SK-N-SH (cell line): ENCODE measurements around the gene ODAM. TPM values are rescaled to one million over a fixed set of nuclear protein-coding genes. Genes with fewer than 3 reads are reported as not detected.
"Not testable (repeated sequence)": the region's sequence is repeated elsewhere in the genome, so short reads cannot be mapped to it uniquely, and the experiment has no call there.

Experiments used
- CTCF ChIA-PET: fragments of 300-600, 350-600 bp; formaldehyde crosslinking; extraction: SDS; loops from one replicate; lab custom pipeline; 2021; lab: Yijun Ruan, JAX
- POLR2A ChIA-PET: fragments of 350-600 bp; sonication (Branson Sonifier 250); formaldehyde crosslinking; extraction: SDS; loops from one replicate; lab custom pipeline; 2020; ENCODE audit warnings: antibody characterized with exemption, inconsistent platforms; lab: Yijun Ruan, JAX
- DNase-seq: peaks from one replicate; pipeline ENCODE4 v3.0.0; 2012
- H2AFZ ChIP-seq: fragments of 200-600 bp; sonication (generic); 2 replicates; pipeline ENCODE4 v1.8.1; 2016; ENCODE audit warnings: antibody characterized with exemption, mild to moderate bottlenecking, low read depth
- H3F3A ChIP-seq: fragments of 200-600 bp; sonication (generic); replicated peaks from 2 replicates; pipeline ENCODE3; 2016; ENCODE audit warnings: antibody characterized with exemption, mild to moderate bottlenecking; ENCODE audit not compliant: insufficient read depth
- H3K27ac ChIP-seq, 2 experiments: fragments of 200-500 bp in 1 of 2; fragments of 200-600 bp in 1 of 2; sonication (Bioruptor generic) in 1 of 2; sonication (generic), shearing (Covaris generic) in 1 of 2; 2 replicates each; pipeline versions ENCODE4 v1.5.1 to v1.6.1; 2014 to 2016; ENCODE audit warnings: low read depth in 2 of 2, inconsistent platforms in 1 of 2, low read length in 1 of 2, mild to moderate bottlenecking in 1 of 2, mixed read lengths in 1 of 2
- H3K27me3 ChIP-seq: fragments of 200-600 bp; sonication (generic), shearing (Covaris generic); 2 replicates; pipeline ENCODE4 v1.6.1; 2016; ENCODE audit warnings: mixed run types; ENCODE audit not compliant: insufficient read depth
- H3K36me3 ChIP-seq, 2 experiments: fragments of 200-500 bp in 1 of 2; fragments of 200-600 bp in 1 of 2; sonication (Bioruptor generic) in 1 of 2; sonication (generic) in 1 of 2; replicated peaks in 1 of 2; 2 replicates each; pipeline versions ENCODE3 to v1.5.1; 2014 to 2016; ENCODE audit warnings: low read length in 1 of 2, mild to moderate bottlenecking in 1 of 2; ENCODE audit not compliant: insufficient read depth in 2 of 2, control insufficient read depth in 1 of 2
- H3K4me1 ChIP-seq, 2 experiments: fragments of 200-500 bp in 1 of 2; fragments of 200-600 bp in 1 of 2; sonication (Bioruptor generic) in 1 of 2; sonication (generic), shearing (Covaris generic) in 1 of 2; 2 replicates each; pipeline versions ENCODE4 v1.5.1 to v1.6.1; 2014 to 2016; ENCODE audit warnings: low read depth in 1 of 2, low read length in 1 of 2, mixed run types in 1 of 2; ENCODE audit not compliant: insufficient read depth in 2 of 2, control insufficient read depth in 1 of 2
- H3K4me2 ChIP-seq: fragments of 200-600 bp; sonication (generic), shearing (Covaris generic); 2 replicates; pipeline ENCODE4 v1.6.1; 2017; ENCODE audit warnings: mixed run types
- H3K4me3 ChIP-seq, 2 experiments: fragments of 200-500 bp in 1 of 2; fragments of 200-600 bp in 1 of 2; sonication (Bioruptor generic) in 1 of 2; sonication (generic), shearing (Covaris generic) in 1 of 2; 2 replicates each; pipeline versions ENCODE4 v1.5.1 to v1.8.1; 2014 to 2016; ENCODE audit warnings: low read depth in 2 of 2, inconsistent platforms in 1 of 2, low read length in 1 of 2, mild to moderate bottlenecking in 1 of 2, mixed read lengths in 1 of 2, moderate library complexity in 1 of 2
- H3K79me2 ChIP-seq: fragments of 200-600 bp; sonication (generic); 2 replicates; pipeline ENCODE4 v1.8.1; 2017; ENCODE audit warnings: mild to moderate bottlenecking; ENCODE audit not compliant: insufficient read depth
- H3K9ac ChIP-seq: fragments of 200-600 bp; sonication (generic); 2 replicates; pipeline ENCODE4 v1.6.1; 2017; ENCODE audit warnings: mixed run types
- H3K9me2 ChIP-seq: fragments of 200-600 bp; sonication (generic); 2 replicates; pipeline ENCODE4 v1.6.1; 2017; ENCODE audit warnings: mixed run types
- H3K9me3 ChIP-seq: fragments of 200-600 bp; sonication (generic); 2 replicates; pipeline ENCODE4 v1.6.1; 2017; ENCODE audit warnings: mixed run types, mild to moderate bottlenecking, moderate library complexity
- H4K20me1 ChIP-seq: fragments of 200-600 bp; sonication (generic); 2 replicates; pipeline ENCODE4 v1.6.1; 2017; ENCODE audit warnings: mild to moderate bottlenecking, mixed run types; ENCODE audit not compliant: insufficient read depth
- ELF1 ChIP-seq: IDR thresholded peaks from 2 replicates; pipeline ENCODE4 v1.4.0; 2012
- EZH2phosphoT487 ChIP-seq: fragments of 200-600 bp; sonication (generic); IDR thresholded peaks from 2 replicates; pipeline ENCODE4 v1.6.1; 2017; ENCODE audit warnings: low read depth, mixed run types, mild to moderate bottlenecking, antibody characterized with exemption, moderate library complexity, borderline replicate concordance
- FOXJ3 ChIP-seq: sonication (generic); formaldehyde crosslinking; IDR thresholded peaks from 2 replicates; pipeline ENCODE4 v1.5.1; 2020; ENCODE audit warnings: mild to moderate bottlenecking, missing genetic modification reagents
- NFIC ChIP-seq: IDR thresholded peaks from 2 replicates; pipeline ENCODE4 v1.4.0; 2012; ENCODE audit warnings: borderline replicate concordance
- NRF1 ChIP-seq: IDR thresholded peaks from 2 replicates; pipeline ENCODE4 v1.6.1; 2012; ENCODE audit warnings: low read depth, mild to moderate bottlenecking, low read length
- POLR2AphosphoS5 ChIP-seq: IDR thresholded peaks from 2 replicates; pipeline ENCODE4 v1.6.1; 2012; ENCODE audit warnings: low read depth, low read length
- RCOR1 ChIP-seq: fragments of 150-350 bp; IDR thresholded peaks from 2 replicates; pipeline ENCODE4 v1.6.1; 2017; ENCODE audit warnings: antibody characterized with exemption, low read length
- RXRA ChIP-seq: IDR thresholded peaks from 2 replicates; pipeline ENCODE4 v1.4.0; 2012; ENCODE audit warnings: low read depth, mild to moderate bottlenecking, borderline replicate concordance
- SIN3A ChIP-seq: IDR thresholded peaks from 2 replicates; pipeline ENCODE4 v1.6.1; 2012; ENCODE audit warnings: low read depth, mild to moderate bottlenecking, low read length, moderate library complexity, borderline replicate concordance
- TEAD4 ChIP-seq: IDR thresholded peaks from 2 replicates; pipeline ENCODE4 v1.4.0; 2012; ENCODE audit warnings: mild to moderate bottlenecking, borderline replicate concordance; ENCODE audit not compliant: insufficient read depth
- WGBS: methylation state at CpG from one replicate; pipeline ENCODE4 v1.1.6; 2017; ENCODE audit warnings: low lambda C conversion rate; 5-methylcytosine and 5-hydroxymethylcytosine counted together
- polyA plus RNA-seq, 3 experiments: library from polyadenylated mRNA; depleted of rRNA; stranded (reverse); fragments of >200 nt; gene quantifications; 2 replicates each; pipeline ENCODE4 v1.2.3, GENCODE V29; 2012
- TF ChIP-seq, protein P1 (sequence below): fragments of 200-600 bp; sonication (generic); IDR thresholded peaks from 2 replicates; pipeline ENCODE4 v1.6.1; 2017; ENCODE audit warnings: antibody characterized with exemption, mild to moderate bottlenecking, moderate library complexity
- TF ChIP-seq, protein P2 (sequence below): IDR thresholded peaks from 2 replicates; pipeline ENCODE4 v1.6.1; 2012; ENCODE audit warnings: mild to moderate bottlenecking, low read depth, low read length, moderate library complexity

ODAM gene
- polyA plus RNA-seq, 1 of the 3 experiments (the other 2 are of a cell fraction): not detected

DNA sequence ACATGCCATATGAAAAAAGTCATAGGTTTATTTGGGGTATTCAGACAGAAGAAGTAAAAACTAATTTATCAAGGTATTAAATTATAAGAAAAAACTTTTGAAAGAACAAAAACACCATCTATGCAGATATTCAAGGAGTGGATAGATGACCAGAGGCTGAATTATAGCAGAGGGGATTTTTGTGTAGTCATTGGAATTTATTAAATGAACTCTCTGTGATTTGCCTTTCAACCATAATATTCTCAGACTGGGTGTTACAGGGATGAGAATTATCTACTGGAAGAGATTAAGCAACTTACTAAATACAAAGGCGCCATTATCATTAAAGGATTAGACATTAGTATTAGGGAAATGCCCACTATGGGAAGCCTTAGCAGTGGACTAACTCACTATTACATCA is 21.0 kb downstream of the ODAM start:
- H4K20me1 ChIP-seq, H3K9me3 ChIP-seq, H3K9me2 ChIP-seq, H3F3A ChIP-seq, H3K4me3 ChIP-seq, H3K79me2 ChIP-seq, H3K36me3 ChIP-seq, H3K27ac ChIP-seq, H3K4me1 ChIP-seq, H2AFZ ChIP-seq, H3K9ac ChIP-seq, CTCF ChIA-PET, H3K27me3 ChIP-seq, POLR2A ChIA-PET, DNase-seq, H3K4me2 ChIP-seq: not testable (repeated sequence)
- WGBS: 67% methylated on average over 1 of the region's 1 CpG

DNA sequence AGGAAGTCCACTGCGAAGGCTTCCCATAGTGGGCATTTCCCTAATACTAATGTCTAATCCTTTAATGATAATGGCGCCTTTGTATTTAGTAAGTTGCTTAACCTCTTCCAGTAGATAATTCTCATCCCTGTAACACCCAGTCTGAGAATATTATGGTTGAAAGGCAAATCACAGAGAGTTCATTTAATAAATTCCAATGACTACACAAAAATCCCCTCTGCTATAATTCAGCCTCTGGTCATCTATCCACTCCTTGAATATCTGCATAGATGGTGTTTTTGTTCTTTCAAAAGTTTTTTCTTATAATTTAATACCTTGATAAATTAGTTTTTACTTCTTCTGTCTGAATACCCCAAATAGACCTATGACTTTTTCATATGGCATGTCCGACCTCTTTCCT is 25.9 kb downstream of the ODAM start:
- H3F3A ChIP-seq, H3K4me2 ChIP-seq, H3K4me1 ChIP-seq, H3K36me3 ChIP-seq, DNase-seq, H3K9me2 ChIP-seq, H3K9ac ChIP-seq, H2AFZ ChIP-seq, H3K27ac ChIP-seq, H3K27me3 ChIP-seq, CTCF ChIA-PET, POLR2A ChIA-PET, H3K4me3 ChIP-seq, H4K20me1 ChIP-seq, H3K79me2 ChIP-seq, H3K9me3 ChIP-seq: not testable (repeated sequence)
- 10% methylated on average over 3 of the region's 3 CpGs for WGBS

DNA sequence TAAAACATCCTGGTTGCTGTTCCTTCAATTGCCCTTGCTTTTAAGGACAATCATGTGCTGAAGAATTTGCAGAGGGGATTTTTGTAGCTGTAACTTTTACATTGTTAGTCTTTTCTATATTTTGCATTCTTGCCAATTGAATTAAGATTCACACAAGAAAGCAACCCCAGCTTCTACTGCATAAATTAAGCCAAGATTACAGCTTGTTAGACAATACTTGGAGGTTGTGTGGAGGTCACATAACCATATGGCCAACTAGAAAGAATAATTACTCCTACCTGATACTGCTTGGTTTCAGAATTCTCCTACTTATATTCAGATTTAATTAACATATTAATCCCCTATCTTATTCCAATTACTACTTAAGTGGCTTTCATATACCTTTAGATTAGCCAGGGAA is 26.3 kb downstream of the ODAM start:
- H3K4me2 ChIP-seq, H2AFZ ChIP-seq, H3K4me3 ChIP-seq, H3K27me3 ChIP-seq, DNase-seq, POLR2A ChIA-PET, CTCF ChIA-PET, H3K9me2 ChIP-seq, H3K79me2 ChIP-seq, H3K27ac ChIP-seq, H3K9me3 ChIP-seq, H3K36me3 ChIP-seq, H3K4me1 ChIP-seq, H3F3A ChIP-seq, H4K20me1 ChIP-seq, H3K9ac ChIP-seq: not testable (repeated sequence)

DNA sequence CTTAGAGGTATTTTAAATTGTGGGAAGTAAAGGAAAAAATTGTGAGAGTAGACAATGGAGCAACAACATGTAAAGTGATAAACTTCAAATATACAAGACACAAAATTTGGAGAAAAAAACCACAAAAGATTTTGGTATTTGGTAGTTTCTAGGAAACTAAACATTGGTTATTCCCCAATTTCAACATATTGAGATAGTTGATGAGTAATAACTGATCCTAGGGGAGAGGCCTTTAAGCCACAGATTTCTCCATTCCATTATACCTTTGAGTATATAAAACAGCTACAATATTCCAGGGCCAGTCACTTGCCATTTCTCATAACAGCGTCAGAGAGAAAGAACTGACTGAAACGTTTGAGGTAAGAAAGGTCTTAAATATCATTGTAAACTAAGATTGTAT is 30.3 kb downstream of the ODAM start, which contains the start of gene FDCSP:
FDCSP (plus strand) TSS at position 301 of the 400 bp plus-strand sequence. CDS start 5,071 bp downstream, outside the sequence.
- H3K79me2 ChIP-seq: no peaks in the 10 kb centered on the region
- H3K27me3 ChIP-seq: no peaks in the 10 kb centered on the region
- no peaks in the 10 kb centered on the region for H3K36me3 ChIP-seq
- DNase-seq: no peak
- no peaks in the 10 kb centered on the region for H3K4me1 ChIP-seq
- CTCF ChIA-PET: no interaction called here
- no peak within 1 kb of the TSS for H3K4me3 ChIP-seq
- no peak within 1 kb of the TSS for H3K4me2 ChIP-seq
- no peak within 1 kb of the TSS for H3K9ac ChIP-seq
- H3K27ac ChIP-seq: no peak within 1 kb of the TSS
- H3K9me2 ChIP-seq: no peaks in the 10 kb centered on the region
- no peaks in the 10 kb centered on the region for H3F3A ChIP-seq
- H4K20me1 ChIP-seq: no peaks in the 10 kb centered on the region
- WGBS: 11% methylated on average over 2 of the region's 2 CpGs
- no peak within 1 kb of the TSS for H2AFZ ChIP-seq
- no peaks in the 10 kb centered on the region for H3K9me3 ChIP-seq
- POLR2A ChIA-PET: no interaction called here
- TF ChIP-seq RCOR1 (no peak), NFIC (no peak), TEAD4 (no peak), NRF1 (no peak), RXRA (no peak), FOXJ3 (CRISPR knock-in tag) (no peak), POLR2AphosphoS5 (no peak), EZH2phosphoT487 (no peak), SIN3A (no peak), ELF1 (no peak)
- TF ChIP-seq, protein P1, sequence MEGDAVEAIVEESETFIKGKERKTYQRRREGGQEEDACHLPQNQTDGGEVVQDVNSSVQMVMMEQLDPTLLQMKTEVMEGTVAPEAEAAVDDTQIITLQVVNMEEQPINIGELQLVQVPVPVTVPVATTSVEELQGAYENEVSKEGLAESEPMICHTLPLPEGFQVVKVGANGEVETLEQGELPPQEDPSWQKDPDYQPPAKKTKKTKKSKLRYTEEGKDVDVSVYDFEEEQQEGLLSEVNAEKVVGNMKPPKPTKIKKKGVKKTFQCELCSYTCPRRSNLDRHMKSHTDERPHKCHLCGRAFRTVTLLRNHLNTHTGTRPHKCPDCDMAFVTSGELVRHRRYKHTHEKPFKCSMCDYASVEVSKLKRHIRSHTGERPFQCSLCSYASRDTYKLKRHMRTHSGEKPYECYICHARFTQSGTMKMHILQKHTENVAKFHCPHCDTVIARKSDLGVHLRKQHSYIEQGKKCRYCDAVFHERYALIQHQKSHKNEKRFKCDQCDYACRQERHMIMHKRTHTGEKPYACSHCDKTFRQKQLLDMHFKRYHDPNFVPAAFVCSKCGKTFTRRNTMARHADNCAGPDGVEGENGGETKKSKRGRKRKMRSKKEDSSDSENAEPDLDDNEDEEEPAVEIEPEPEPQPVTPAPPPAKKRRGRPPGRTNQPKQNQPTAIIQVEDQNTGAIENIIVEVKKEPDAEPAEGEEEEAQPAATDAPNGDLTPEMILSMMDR: no peak
- TF ChIP-seq, protein P2, sequence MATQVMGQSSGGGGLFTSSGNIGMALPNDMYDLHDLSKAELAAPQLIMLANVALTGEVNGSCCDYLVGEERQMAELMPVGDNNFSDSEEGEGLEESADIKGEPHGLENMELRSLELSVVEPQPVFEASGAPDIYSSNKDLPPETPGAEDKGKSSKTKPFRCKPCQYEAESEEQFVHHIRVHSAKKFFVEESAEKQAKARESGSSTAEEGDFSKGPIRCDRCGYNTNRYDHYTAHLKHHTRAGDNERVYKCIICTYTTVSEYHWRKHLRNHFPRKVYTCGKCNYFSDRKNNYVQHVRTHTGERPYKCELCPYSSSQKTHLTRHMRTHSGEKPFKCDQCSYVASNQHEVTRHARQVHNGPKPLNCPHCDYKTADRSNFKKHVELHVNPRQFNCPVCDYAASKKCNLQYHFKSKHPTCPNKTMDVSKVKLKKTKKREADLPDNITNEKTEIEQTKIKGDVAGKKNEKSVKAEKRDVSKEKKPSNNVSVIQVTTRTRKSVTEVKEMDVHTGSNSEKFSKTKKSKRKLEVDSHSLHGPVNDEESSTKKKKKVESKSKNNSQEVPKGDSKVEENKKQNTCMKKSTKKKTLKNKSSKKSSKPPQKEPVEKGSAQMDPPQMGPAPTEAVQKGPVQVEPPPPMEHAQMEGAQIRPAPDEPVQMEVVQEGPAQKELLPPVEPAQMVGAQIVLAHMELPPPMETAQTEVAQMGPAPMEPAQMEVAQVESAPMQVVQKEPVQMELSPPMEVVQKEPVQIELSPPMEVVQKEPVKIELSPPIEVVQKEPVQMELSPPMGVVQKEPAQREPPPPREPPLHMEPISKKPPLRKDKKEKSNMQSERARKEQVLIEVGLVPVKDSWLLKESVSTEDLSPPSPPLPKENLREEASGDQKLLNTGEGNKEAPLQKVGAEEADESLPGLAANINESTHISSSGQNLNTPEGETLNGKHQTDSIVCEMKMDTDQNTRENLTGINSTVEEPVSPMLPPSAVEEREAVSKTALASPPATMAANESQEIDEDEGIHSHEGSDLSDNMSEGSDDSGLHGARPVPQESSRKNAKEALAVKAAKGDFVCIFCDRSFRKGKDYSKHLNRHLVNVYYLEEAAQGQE: no peak
